ENCODE results near the gene SMPD3. TPM values are rescaled to one million over a fixed set of nuclear protein-coding genes. Genes with fewer than 3 reads are reported as not detected.

SMPD3 gene
- total RNA-seq, 2 experiments from 2014 or later: 0.89 to 1.1 TPM

- H3K27ac Mint-ChIP-seq: no peak overlapping the region
- TF ChIP-seq, protein P1, sequence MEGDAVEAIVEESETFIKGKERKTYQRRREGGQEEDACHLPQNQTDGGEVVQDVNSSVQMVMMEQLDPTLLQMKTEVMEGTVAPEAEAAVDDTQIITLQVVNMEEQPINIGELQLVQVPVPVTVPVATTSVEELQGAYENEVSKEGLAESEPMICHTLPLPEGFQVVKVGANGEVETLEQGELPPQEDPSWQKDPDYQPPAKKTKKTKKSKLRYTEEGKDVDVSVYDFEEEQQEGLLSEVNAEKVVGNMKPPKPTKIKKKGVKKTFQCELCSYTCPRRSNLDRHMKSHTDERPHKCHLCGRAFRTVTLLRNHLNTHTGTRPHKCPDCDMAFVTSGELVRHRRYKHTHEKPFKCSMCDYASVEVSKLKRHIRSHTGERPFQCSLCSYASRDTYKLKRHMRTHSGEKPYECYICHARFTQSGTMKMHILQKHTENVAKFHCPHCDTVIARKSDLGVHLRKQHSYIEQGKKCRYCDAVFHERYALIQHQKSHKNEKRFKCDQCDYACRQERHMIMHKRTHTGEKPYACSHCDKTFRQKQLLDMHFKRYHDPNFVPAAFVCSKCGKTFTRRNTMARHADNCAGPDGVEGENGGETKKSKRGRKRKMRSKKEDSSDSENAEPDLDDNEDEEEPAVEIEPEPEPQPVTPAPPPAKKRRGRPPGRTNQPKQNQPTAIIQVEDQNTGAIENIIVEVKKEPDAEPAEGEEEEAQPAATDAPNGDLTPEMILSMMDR (IDR thresholded peaks at IDR 0.05): no peak
Measured at GRCh38 chr16:68436581-68436980, 11.7 kb downstream of the SMPD3 start.

DNA sequence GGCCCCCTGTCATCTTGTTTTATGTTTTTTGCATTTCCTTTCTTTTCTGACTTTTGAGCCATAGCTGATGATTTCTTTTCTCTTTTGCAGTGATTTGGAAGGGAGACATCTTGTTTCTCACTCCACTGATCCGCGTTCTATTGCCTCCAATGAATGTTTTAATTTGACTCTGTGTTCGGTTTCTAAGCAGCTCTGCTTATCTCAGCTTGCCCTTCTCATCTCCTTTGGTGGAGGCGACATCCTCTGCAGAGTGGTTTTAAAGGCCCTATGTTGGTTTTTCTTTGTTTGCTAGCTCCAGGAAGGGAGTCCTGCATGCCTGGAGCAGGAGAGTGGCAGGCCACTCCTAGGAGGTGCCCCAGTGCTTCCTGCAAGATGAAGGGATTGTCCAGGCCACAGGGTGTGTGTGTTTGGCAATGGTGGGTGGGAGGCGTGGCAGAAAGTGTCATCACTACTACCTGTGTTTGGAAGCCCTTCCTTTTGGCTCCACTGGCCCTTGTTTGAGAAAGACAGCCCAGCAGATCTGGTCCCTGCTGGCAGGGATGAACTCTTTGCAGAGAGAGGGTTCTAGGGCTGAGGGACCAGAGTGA is 13.6 kb downstream of the SMPD3 start:
- Histone ChIP-seq H3K9me3 (ENCODE audit: control insufficient read depth in 1 of 2, insufficient read depth in 1 of 2, low read length in 2 of 2) (peaks cover 0 to 6% of the 10 kb centered on the region in 2 experiments), H3K4me1 (ENCODE audit: insufficient read depth, low read length) (peaks cover 9% of the 10 kb centered on the region), H3K27ac (ENCODE audit: low read depth in 1 of 2, low read length in 2 of 2) (no peak overlapping the region), H3K27me3 (ENCODE audit: control insufficient read depth in 1 of 2, insufficient read depth in 2 of 2, low read length in 2 of 2) (no peaks in the 10 kb centered on the region), H3K36me3 (ENCODE audit: insufficient read depth, low read length) (no peaks in the 10 kb centered on the region), H3K4me3 (ENCODE audit: low read length) (no peak overlapping the region)
- ATAC-seq (ENCODE audit: poor library complexity) (no peak), DNase-seq (no peak)
- TF ChIP-seq, protein P1 (IDR thresholded peaks at IDR 0.05): no peak
- ChIA-PET CTCF (interaction anchor here (1.5 kb wide), 1 partner anchor 86 kb away, joined by 4 read pairs; no protein-coding TSS in a partner anchor), POLR2A (interaction anchor here (0.6 to 2.7 kb wide), 6 partner anchors 9 to 90 kb away, joined by 3 to 20 read pairs (median 4); partner anchors contain the start of gene SMPD3)
- Mint-ChIP-seq H3K36me3 (ENCODE audit: low read depth) (no peaks in the 10 kb centered on the region), H3K4me1 (ENCODE audit: low read depth) (peaks cover 28% of the 10 kb centered on the region), H3K9me3 (no peaks in the 10 kb centered on the region), H3K27ac (peak overlapping the region; percentile 64), H3K27me3 (peaks cover 6% of the 10 kb centered on the region), H3K4me3 (no peak overlapping the region)
- intact Hi-C loops (cut with DNase I, micrococcal nuclease): loop anchor here in 1 of 2 experiments (5.0 kb wide), 1 partner anchor 32 kb away; no protein-coding TSS in a partner anchor

More at GRCh38 chr16:68436581-68436980, 11.7 kb downstream of the SMPD3 start:
- peaks cover 0 to 6% of the 10 kb centered on the region in 2 experiments for H3K9me3 ChIP-seq (ENCODE audit: control insufficient read depth in 1 of 2, insufficient read depth in 1 of 2, low read length in 2 of 2)
- H3K4me3 ChIP-seq (ENCODE audit: low read length): no peak overlapping the region
- Mint-ChIP-seq H3K9me3 (no peaks in the 10 kb centered on the region), H3K27me3 (peaks cover 11% of the 10 kb centered on the region), H3K36me3 (ENCODE audit: low read depth) (no peaks in the 10 kb centered on the region), H3K4me1 (ENCODE audit: low read depth) (peaks cover 28% of the 10 kb centered on the region), H3K4me3 (no peak overlapping the region)
- DNase-seq: no peak
- ChIA-PET POLR2A (no interaction called here), CTCF (no interaction called here)
- no peak for ATAC-seq (ENCODE audit: poor library complexity)
- peaks cover 0 to under 1% of the 10 kb centered on the region in 2 experiments for H3K27me3 ChIP-seq (ENCODE audit: control insufficient read depth in 1 of 2, insufficient read depth in 2 of 2, low read length in 2 of 2)
- H3K4me1 ChIP-seq (ENCODE audit: insufficient read depth, low read length): peaks cover 9% of the 10 kb centered on the region
- intact Hi-C loops (cut with DNase I, micrococcal nuclease): loop anchor here in 1 of 2 experiments (5.0 kb wide), 1 partner anchor 34 kb away; no protein-coding TSS in a partner anchor
- H3K36me3 ChIP-seq (ENCODE audit: insufficient read depth, low read length): no peaks in the 10 kb centered on the region
- H3K27ac ChIP-seq (ENCODE audit: low read depth in 1 of 2, low read length in 2 of 2): no peak overlapping the region

- Histone ChIP-seq H3K9me3 (ENCODE audit: control insufficient read depth in 1 of 2, insufficient read depth in 1 of 2, low read length in 2 of 2) (peaks cover 0 to 6% of the 10 kb centered on the region in 2 experiments), H3K27me3 (ENCODE audit: control insufficient read depth in 1 of 2, insufficient read depth in 2 of 2, low read length in 2 of 2) (no peaks in the 10 kb centered on the region), H3K27ac (ENCODE audit: low read depth in 1 of 2, low read length in 2 of 2) (no peak overlapping the region), H3K36me3 (ENCODE audit: insufficient read depth, low read length) (no peaks in the 10 kb centered on the region), H3K4me1 (ENCODE audit: insufficient read depth, low read length) (peaks cover 9% of the 10 kb centered on the region), H3K4me3 (ENCODE audit: low read length) (no peak overlapping the region)
- Mint-ChIP-seq H3K27me3 (peaks cover under 1% of the 10 kb centered on the region), H3K9me3 (no peaks in the 10 kb centered on the region), H3K36me3 (ENCODE audit: low read depth) (no peaks in the 10 kb centered on the region), H3K4me1 (ENCODE audit: low read depth) (peaks cover 28% of the 10 kb centered on the region), H3K27ac (no peak overlapping the region), H3K4me3 (no peak overlapping the region)
- intact Hi-C loops (cut with DNase I, micrococcal nuclease): no loop called here
- no peak for DNase-seq
- TF ChIP-seq, protein P1 (IDR thresholded peaks at IDR 0.05): no peak
- ChIA-PET POLR2A (interaction anchor here (0.8 kb wide), 1 partner anchor 15 kb away, joined by 3 read pairs; the partner anchor contains the start of gene SMPD3), CTCF (interaction anchor here (1.5 kb wide), 1 partner anchor 88 kb away, joined by 4 read pairs; no protein-coding TSS in a partner anchor)
- no peak for ATAC-seq (ENCODE audit: poor library complexity)
Measured at GRCh38 chr16:68433316-68433715, 15.0 kb downstream of the SMPD3 start.
